Measurements from ENCODE around the gene PLEKHS1.

Gene PLEKHS1

DNA sequence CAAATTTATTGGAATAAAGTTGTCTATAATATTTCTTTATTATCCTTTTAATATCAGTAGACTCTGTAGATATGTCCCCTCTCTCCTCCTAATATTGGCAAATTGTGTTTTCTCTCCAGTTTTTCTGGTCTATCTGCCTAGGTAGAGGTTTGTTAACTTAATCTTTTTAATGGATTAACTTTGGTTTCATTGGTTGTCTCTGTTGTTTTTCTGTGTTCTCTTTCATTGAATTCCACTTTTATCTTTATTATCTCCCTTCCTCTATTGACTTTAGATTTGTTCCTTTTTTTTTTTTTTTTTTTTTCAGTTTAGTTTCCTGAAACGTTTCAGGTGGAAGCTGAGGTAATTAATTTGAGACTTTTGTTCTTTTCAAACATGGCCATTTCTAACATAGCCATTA, 10.6 kb downstream of the PLEKHS1 start:
- Histone ChIP-seq H3K27ac (ENCODE audit: low read depth, low read length, poor library complexity, severe bottlenecking) (no peak overlapping the region), H3K4me1 (ENCODE audit: insufficient read depth, low read length, severe bottlenecking) (no peaks in the 10 kb centered on the region), H2AFZ (ENCODE audit: low read length) (no peak overlapping the region), H4K20me1 (ENCODE audit: insufficient read depth, low read length) (no peaks in the 10 kb centered on the region), H3K9ac (ENCODE audit: low read length) (no peak overlapping the region), H3K4me2 (ENCODE audit: low read length) (no peak overlapping the region), H3F3A (ENCODE audit: insufficient read depth, low read length) (no peaks in the 10 kb centered on the region), H3K9me2 (ENCODE audit: low read depth, low read length) (no peaks in the 10 kb centered on the region), H3K36me3 (ENCODE audit: insufficient read depth, low read length) (no peaks in the 10 kb centered on the region; the same call in 1 of the 2 replicates), H3K27me3 (ENCODE audit: insufficient read depth, low read length) (no peaks in the 10 kb centered on the region), H3K79me2 (ENCODE audit: insufficient read depth, low read length) (no peaks in the 10 kb centered on the region), H3K9me3 (ENCODE audit: low read length) (0 out of 2 replicates have a peak, but pooled peaks cover 2% of the 10 kb centered on the region), H3K4me3 (ENCODE audit: low read depth, low read length, poor library complexity, severe bottlenecking) (no peak overlapping the region)
- no peak for TF ChIP-seq EZH2 (IDR thresholded peaks at IDR 0.05; ENCODE audit: borderline replicate concordance, low read length)
- TF ChIP-seq, protein P1, sequence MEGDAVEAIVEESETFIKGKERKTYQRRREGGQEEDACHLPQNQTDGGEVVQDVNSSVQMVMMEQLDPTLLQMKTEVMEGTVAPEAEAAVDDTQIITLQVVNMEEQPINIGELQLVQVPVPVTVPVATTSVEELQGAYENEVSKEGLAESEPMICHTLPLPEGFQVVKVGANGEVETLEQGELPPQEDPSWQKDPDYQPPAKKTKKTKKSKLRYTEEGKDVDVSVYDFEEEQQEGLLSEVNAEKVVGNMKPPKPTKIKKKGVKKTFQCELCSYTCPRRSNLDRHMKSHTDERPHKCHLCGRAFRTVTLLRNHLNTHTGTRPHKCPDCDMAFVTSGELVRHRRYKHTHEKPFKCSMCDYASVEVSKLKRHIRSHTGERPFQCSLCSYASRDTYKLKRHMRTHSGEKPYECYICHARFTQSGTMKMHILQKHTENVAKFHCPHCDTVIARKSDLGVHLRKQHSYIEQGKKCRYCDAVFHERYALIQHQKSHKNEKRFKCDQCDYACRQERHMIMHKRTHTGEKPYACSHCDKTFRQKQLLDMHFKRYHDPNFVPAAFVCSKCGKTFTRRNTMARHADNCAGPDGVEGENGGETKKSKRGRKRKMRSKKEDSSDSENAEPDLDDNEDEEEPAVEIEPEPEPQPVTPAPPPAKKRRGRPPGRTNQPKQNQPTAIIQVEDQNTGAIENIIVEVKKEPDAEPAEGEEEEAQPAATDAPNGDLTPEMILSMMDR (IDR thresholded peaks at IDR 0.05; ENCODE audit: low read length) = no peak

DNA sequence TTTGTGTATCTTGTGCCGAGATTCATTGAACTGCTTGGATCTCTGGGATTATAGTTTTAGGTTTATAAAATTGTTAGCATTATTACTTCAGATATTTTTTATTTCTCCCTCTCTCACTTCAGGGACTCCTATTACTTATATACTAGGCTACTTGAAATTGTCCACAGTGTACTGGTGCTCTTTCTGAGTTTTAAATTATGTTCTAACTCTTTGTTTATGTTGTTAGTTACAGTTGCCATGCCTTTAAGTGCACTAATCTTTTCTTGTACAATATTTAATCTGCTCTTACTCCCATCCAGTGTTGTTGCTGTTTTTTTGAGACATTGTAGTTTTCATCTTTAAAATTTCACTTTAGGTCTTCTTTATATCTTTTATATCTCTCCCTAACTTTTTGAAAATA, 13.1 kb downstream of the PLEKHS1 start:
- H3K27me3 ChIP-seq (ENCODE audit: insufficient read depth, low read length) = no peaks in the 10 kb centered on the region
- no peaks in the 10 kb centered on the region for H3K79me2 ChIP-seq (ENCODE audit: insufficient read depth, low read length)
- no peaks in the 10 kb centered on the region; the same call in 1 of the 2 replicates for H3K36me3 ChIP-seq (ENCODE audit: insufficient read depth, low read length)
- no peak overlapping the region for H2AFZ ChIP-seq (ENCODE audit: low read length)
- H4K20me1 ChIP-seq (ENCODE audit: insufficient read depth, low read length) = no peaks in the 10 kb centered on the region
- H3K4me2 ChIP-seq (ENCODE audit: low read length) = no peak overlapping the region
- no peak overlapping the region for H3K4me3 ChIP-seq (ENCODE audit: low read depth, low read length, poor library complexity, severe bottlenecking)
- H3K9ac ChIP-seq (ENCODE audit: low read length) = no peak overlapping the region
- no peak overlapping the region for H3K27ac ChIP-seq (ENCODE audit: low read depth, low read length, poor library complexity, severe bottlenecking)
- 0 out of 2 replicates have a peak, but pooled peaks cover 2% of the 10 kb centered on the region for H3K9me3 ChIP-seq (ENCODE audit: low read length)
- no peaks in the 10 kb centered on the region for H3F3A ChIP-seq (ENCODE audit: insufficient read depth, low read length)
- no peaks in the 10 kb centered on the region for H3K9me2 ChIP-seq (ENCODE audit: low read depth, low read length)
- TF ChIP-seq, protein P1 (IDR thresholded peaks at IDR 0.05; ENCODE audit: low read length) = no peak
- no peak for TF ChIP-seq EZH2 (IDR thresholded peaks at IDR 0.05; ENCODE audit: borderline replicate concordance, low read length)
- no peaks in the 10 kb centered on the region for H3K4me1 ChIP-seq (ENCODE audit: insufficient read depth, low read length, severe bottlenecking)

DNA sequence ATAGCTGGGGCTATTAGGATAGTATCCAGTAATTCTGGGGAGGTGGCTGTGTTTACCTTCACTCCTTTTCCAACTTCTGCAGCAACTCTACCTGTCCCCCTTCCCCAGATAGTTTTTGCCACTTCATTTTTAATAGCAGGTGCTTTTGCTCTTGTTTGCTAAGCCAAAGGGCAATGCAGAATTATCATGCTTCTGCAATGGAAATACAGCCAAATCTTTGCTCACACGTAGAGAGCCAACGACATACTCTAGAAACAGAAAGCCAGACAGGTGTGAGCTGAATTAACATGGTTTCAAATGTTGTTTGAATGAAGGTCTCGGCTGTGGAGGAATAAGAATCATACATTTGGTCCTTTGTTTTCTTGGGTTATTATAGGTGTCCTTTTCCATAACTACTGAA, 14.4 kb downstream of the PLEKHS1 start:
- H3F3A ChIP-seq (ENCODE audit: insufficient read depth, low read length) = no peaks in the 10 kb centered on the region
- no peaks in the 10 kb centered on the region for H3K9me2 ChIP-seq (ENCODE audit: low read depth, low read length)
- no peak overlapping the region for H3K9ac ChIP-seq (ENCODE audit: low read length)
- H3K27ac ChIP-seq (ENCODE audit: low read depth, low read length, poor library complexity, severe bottlenecking) = no peak overlapping the region
- H3K4me1 ChIP-seq (ENCODE audit: insufficient read depth, low read length, severe bottlenecking) = no peaks in the 10 kb centered on the region
- no peaks in the 10 kb centered on the region for H3K27me3 ChIP-seq (ENCODE audit: insufficient read depth, low read length)
- H4K20me1 ChIP-seq (ENCODE audit: insufficient read depth, low read length) = no peaks in the 10 kb centered on the region
- TF ChIP-seq, protein P1 (IDR thresholded peaks at IDR 0.05; ENCODE audit: low read length) = no peak
- no peak for TF ChIP-seq EZH2 (IDR thresholded peaks at IDR 0.05; ENCODE audit: borderline replicate concordance, low read length)
- no peaks in the 10 kb centered on the region for H3K79me2 ChIP-seq (ENCODE audit: insufficient read depth, low read length)
- H3K36me3 ChIP-seq (ENCODE audit: insufficient read depth, low read length) = no peaks in the 10 kb centered on the region; the same call in 1 of the 2 replicates
- 0 out of 2 replicates have a peak, but pooled peaks cover 2% of the 10 kb centered on the region for H3K9me3 ChIP-seq (ENCODE audit: low read length)
- H3K4me3 ChIP-seq (ENCODE audit: low read depth, low read length, poor library complexity, severe bottlenecking) = no peak overlapping the region
- H3K4me2 ChIP-seq (ENCODE audit: low read length) = no peak overlapping the region
- no peak overlapping the region for H2AFZ ChIP-seq (ENCODE audit: low read length)
